OCI-LY7 (cell line): Measurements from ENCODE around the gene TTC28.

Source experiments
- CTCF ChIP-seq: fragments of 200-600 bp; sonication (generic); conservative IDR thresholded peaks from 2 replicates; pipeline ENCODE4 v1.5.1; 2014; ENCODE audit warnings: mild to moderate bottlenecking, antibody characterized with exemption, low read length, moderate library complexity, mixed read lengths
- EZH2phosphoT487 ChIP-seq: fragments of 200-600 bp; sonication (generic); IDR thresholded peaks from 2 replicates; pipeline ENCODE4 v1.6.1; 2018; ENCODE audit warnings: low read depth, borderline replicate concordance, mild to moderate bottlenecking, mixed run types, antibody characterized with exemption, low read length, moderate library complexity, mixed read lengths

GRCh38 chr22:28012832-28013460 is 666.7 kb downstream of the TTC28 start:
- TF ChIP-seq CTCF, result no peak
- no peak for TF ChIP-seq EZH2phosphoT487
